Motor neuron (in vitro differentiated cells): ENCODE data around the gene TRPM2. TPM values are rescaled to one million over a fixed set of nuclear protein-coding genes. Genes with fewer than 3 reads are reported as not detected.

Source experiments
- ATAC-seq, 8 experiments: fragments of 200-7000 bp; cut with Tn5 transposase; replicated peaks in 6 of 8; 2 replicates each; pipeline ENCODE4 v1.8.0; 2021; ENCODE audit warnings: mild to moderate bottlenecking in 8 of 8, moderate library complexity in 8 of 8
- H3K27ac ChIP-seq, 2 donors: fragments of 250-450 bp; sonication (Bioruptor Pico); 2 replicates each; pipeline ENCODE4 v1.9.0; 2021; ENCODE audit warnings: antibody characterized with exemption in 2 of 2, mild to moderate bottlenecking in 2 of 2, moderate library complexity in 1 of 2
- H3K4me1 ChIP-seq, 2 donors: fragments of 250-450 bp; sonication (Bioruptor Pico); replicated peaks in 1 of 2; 2 replicates each; pipeline ENCODE4 v1.6.1; 2021; ENCODE audit warnings: antibody characterized with exemption in 2 of 2, mild to moderate bottlenecking in 2 of 2, moderate library complexity in 1 of 2
- H3K4me3 ChIP-seq, 5 donors: fragments of 250-450 bp; sonication (Bioruptor Pico); 2 replicates each; pipeline ENCODE4 v1.9.0; 2021; ENCODE audit warnings: antibody characterized with exemption in 5 of 5, mild to moderate bottlenecking in 5 of 5, moderate library complexity in 4 of 5
- WGBS, 10 experiments: fragments of 450-650 bp; shearing (Covaris generic); methylation state at CpG; one replicate each; pipeline ENCODE4 v1.0.0; 2022; 5-methylcytosine and 5-hydroxymethylcytosine counted together
- in situ Hi-C, 9 experiments: fragments of 400-800 bp; cut with MboI; loops; one replicate each; pipeline ENCODE4 v1.15.0; 2021; ENCODE audit warnings: low sequenced_read_pairs in 9 of 9, low pct_unique_long_range_greater_than_20kb in 2 of 9; ENCODE audit not compliant: unreplicated experiment in 9 of 9
- total RNA-seq, 8 experiments: library from RNA; unstranded; fragments of 300-600 nt; gene quantifications; 2 replicates each; pipeline versions ENCODE4 v1.2.3 to v1.2.4, GENCODE V29; 2022

Gene TRPM2
- total RNA-seq, 8 experiments from 2014 or later, result 0.05 to 0.35 (median 0.15) TPM

- no peak for ATAC-seq
- WGBS, 10 experiments, result 0 to 100% (median 28%) methylated on average over 1 to 5 of the region's 13 CpGs; no CpG with 5 or more reads in 7 of the 10 experiments
- no peak overlapping the region for H3K27ac ChIP-seq
- no peaks in the 10 kb centered on the region for H3K4me1 ChIP-seq
- in situ Hi-C loops, result no loop called here
- no peak overlapping the region for H3K4me3 ChIP-seq
Measured at GRCh38 chr21:44436111-44436611, 82.7 kb downstream of the TRPM2 start.

DNA sequence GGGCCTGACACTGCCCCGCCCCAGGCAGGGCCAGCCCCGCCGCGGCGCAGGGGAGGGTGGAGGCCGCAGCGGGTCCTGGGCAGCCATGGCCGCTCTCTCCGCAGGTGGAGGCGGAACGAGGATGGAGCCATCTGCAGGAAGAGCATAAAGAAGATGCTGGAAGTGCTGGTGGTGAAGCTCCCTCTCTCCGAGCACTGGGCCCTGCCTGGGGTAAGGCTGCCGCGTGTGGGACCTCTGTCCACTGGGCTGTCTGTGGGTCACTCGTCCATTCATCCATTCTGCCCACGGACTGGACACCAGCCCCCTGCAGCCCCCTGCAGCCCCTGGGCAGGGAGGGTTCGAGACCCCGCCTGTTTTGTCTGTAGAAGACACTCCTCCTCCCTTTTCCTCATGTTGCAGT lies 83.5 kb downstream of the TRPM2 start:
- no peak for ATAC-seq
- Histone ChIP-seq H3K27ac (no peak overlapping the region), H3K4me1 (no peaks in the 10 kb centered on the region), H3K4me3 (no peak overlapping the region)
- in situ Hi-C loops, result no loop called here
- 20 to 100% (median 80%) methylated on average over 1 to 9 of the region's 18 CpGs; no CpG with 5 or more reads in 5 of the 10 experiments for WGBS, 10 experiments

GRCh38 chr21:44437371-44437695 lies 83.9 kb downstream of the TRPM2 start:
- in situ Hi-C loops, result no loop called here
- H3K4me3 ChIP-seq, result no peak overlapping the region
- H3K4me1 ChIP-seq, result no peaks in the 10 kb centered on the region
- no peak for ATAC-seq
- WGBS, 10 experiments, result 40 to 100% (median 100%) methylated on average over 1 of the region's 5 CpGs; no CpG with 5 or more reads in 7 of the 10 experiments
- no peak overlapping the region for H3K27ac ChIP-seq

DNA sequence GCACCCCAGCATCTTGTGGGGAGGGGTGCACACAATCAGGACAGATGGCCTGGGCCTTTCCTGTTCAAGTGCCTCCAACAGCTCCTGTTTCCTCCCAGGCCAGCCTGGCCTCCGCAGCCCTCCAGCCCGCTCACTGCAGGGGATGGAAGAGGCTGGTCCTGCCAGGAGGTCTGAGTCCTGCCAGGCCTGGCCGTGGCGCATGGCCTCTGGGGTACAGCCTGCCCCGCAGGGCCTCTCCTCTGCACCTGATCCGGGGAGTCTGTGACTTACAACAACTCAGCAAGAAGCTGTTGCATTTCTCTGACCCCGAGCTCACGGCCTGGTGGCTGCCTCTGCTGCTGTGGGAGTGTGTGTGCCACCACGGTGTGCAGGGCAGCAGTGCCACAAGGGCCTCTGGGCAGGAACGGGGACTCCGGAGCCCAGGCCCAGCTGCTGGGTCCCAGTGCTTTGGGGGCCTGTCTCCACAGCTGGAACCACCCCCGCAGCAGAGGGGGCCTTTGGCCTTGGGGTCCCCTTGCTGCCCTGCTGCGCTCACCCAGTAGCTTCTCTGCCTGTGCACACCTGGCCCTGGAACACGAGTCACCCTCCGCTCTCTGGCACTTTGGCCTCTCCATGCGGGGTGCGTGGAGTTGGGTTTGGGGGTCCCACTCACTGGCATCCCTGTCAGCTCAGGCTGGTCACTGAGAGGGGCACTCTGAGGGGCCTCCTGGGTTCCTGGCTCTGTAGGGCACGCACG lies 84.4 kb downstream of the TRPM2 start:
- Histone ChIP-seq H3K4me3 (no peak overlapping the region), H3K27ac (no peak overlapping the region), H3K4me1 (no peaks in the 10 kb centered on the region)
- in situ Hi-C loops, result no loop called here
- WGBS, 10 experiments, result 77 to 80% methylated on average over 1 to 15 of the region's 19 CpGs; no CpG with 5 or more reads in 8 of the 10 experiments
- ATAC-seq, result peak in 1 of 8 experiments; percentile 13

GRCh38 chr21:44438531-44439210 lies 85.2 kb downstream of the TRPM2 start:
- ATAC-seq, result peak in 1 of 8 experiments; percentile 59
- H3K4me1 ChIP-seq, result no peaks in the 10 kb centered on the region
- no peak overlapping the region for H3K4me3 ChIP-seq
- WGBS, 10 experiments, result 60% methylated on average over 1 of the region's 34 CpGs; no CpG with 5 or more reads in 9 of the 10 experiments
- in situ Hi-C loops, result no loop called here
- no peak overlapping the region for H3K27ac ChIP-seq

GRCh38 chr21:44439211-44439600 lies 85.8 kb downstream of the TRPM2 start:
- no peak for ATAC-seq
- no peak overlapping the region for H3K27ac ChIP-seq
- H3K4me3 ChIP-seq, result no peak overlapping the region
- H3K4me1 ChIP-seq, result no peaks in the 10 kb centered on the region
- in situ Hi-C loops, result no loop called here
- 0 to 92% (median 72%) methylated on average over 1 to 6 of the region's 11 CpGs; no CpG with 5 or more reads in 6 of the 10 experiments for WGBS, 10 experiments

GRCh38 chr21:44440241-44441040 lies 87.0 kb downstream of the TRPM2 start:
- WGBS, 10 experiments, result 0 to 90% (median 0%) methylated on average over 1 to 8 of the region's 33 CpGs; no CpG with 5 or more reads in 7 of the 10 experiments
- in situ Hi-C loops, result no loop called here
- Histone ChIP-seq H3K4me3 (no peak overlapping the region), H3K27ac (no peak overlapping the region), H3K4me1 (no peaks in the 10 kb centered on the region)
- ATAC-seq, result no peak

DNA sequence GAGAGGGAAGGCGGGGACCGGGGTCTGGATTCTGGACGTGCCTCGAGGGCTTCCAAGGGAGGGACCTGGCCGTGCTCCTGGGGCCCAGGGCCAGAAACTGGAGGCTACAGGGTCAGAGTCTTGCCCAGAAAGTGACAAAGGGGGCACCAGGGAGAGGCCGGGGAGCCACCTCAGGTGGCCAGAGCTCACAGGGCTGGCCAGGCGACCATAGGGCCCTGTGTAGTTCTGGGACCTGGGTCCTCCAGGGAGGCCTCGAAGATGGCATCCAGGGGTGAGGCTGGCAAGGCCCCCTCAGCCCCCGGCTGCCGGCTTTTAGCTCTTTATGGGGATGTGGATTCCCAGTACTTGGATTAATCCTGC lies 87.6 kb downstream of the TRPM2 start:
- no peaks in the 10 kb centered on the region for H3K4me1 ChIP-seq
- H3K27ac ChIP-seq, result no peak overlapping the region
- no peak for ATAC-seq
- 29 to 100% (median 70%) methylated on average over 1 to 5 of the region's 10 CpGs; no CpG with 5 or more reads in 7 of the 10 experiments for WGBS, 10 experiments
- H3K4me3 ChIP-seq, result no peak overlapping the region
- in situ Hi-C loops, result no loop called here

DNA sequence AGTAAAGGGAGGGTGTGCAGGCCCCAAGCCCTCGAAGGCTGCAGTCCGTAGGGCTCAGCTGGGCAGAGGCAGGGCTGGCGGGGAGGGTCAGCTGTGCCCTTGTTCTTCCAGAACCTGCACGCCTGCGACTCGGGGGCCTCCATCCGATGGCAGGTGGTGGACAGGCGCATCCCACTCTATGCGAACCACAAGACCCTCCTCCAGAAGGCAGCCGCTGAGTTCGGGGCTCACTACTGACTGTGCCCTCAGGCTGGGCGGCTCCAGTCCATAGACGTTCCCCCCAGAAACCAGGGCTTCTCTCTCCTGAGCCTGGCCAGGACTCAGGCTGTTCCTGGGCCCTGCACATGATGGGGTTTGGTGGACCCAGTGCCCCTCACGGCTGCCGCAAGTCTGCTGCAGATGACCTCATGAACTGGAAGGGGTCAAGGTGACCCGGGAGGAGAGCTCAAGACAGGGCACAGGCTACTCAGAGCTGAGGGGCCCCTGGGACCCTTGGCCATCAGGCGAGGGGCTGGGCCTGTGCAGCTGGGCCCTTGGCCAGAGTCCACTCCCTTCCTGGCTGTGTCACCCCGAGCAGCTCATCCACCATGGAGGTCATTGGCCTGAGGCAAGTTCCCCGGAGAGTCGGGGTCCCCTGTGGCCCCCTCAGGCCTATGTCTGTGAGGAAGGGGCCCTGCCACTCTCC lies 88.3 kb downstream of the TRPM2 start:
- Histone ChIP-seq H3K4me3 (no peak overlapping the region), H3K4me1 (no peaks in the 10 kb centered on the region), H3K27ac (no peak overlapping the region)
- ATAC-seq, result peak in 1 of 8 experiments; percentile 6
- 89 to 100% (median 91%) methylated on average over 2 to 4 of the region's 20 CpGs; no CpG with 5 or more reads in 7 of the 10 experiments for WGBS, 10 experiments
- in situ Hi-C loops, result no loop called here

GRCh38 chr21:44442266-44443125 lies 89.1 kb downstream of the TRPM2 start:
- Histone ChIP-seq H3K4me1 (no peaks in the 10 kb centered on the region), H3K4me3 (no peak overlapping the region), H3K27ac (no peak overlapping the region)
- no peak for ATAC-seq
- whole genome bisulfite sequencing, 10 experiments, result 13 to 80% (median 48%) methylated on average over 3 to 11 of the region's 19 CpGs; no CpG with 5 or more reads in 5 of the 10 experiments
- in situ Hi-C loops, result no loop called here

DNA sequence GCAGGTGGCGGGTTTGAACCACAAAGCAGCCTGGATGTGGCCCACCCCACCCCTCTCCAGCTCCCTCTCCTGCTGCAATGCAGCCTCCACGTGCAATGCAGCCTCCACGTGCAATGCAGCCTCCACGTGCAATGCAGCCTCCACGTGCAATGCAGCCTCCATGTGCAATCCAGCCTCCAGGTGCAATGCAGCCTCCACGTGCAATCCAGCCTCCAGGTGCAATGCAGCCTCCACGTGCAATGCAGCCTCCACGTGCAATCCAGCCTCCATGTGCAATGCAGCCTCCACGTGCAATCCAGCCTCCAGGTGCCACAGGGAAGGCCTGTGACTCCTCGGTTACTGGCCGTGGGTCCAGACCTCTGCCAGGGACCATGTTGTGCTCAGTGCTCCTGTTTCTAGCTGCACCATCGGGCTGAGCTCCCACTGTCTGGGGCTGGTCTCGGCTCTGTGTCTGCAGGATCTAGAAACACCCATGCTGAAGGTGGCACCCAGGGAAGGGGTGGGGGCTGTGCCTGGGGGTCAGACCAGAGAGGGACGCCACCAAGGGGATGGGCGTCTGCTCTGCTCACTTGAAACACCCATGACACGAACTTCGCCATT lies 90.0 kb downstream of the TRPM2 start:
- H3K4me1 ChIP-seq, result no peaks in the 10 kb centered on the region
- ATAC-seq, result no peak
- no peak overlapping the region for H3K27ac ChIP-seq
- 0% methylated on average over 1 of the region's 17 CpGs; no CpG with 5 or more reads in 8 of the 10 experiments for WGBS, 10 experiments
- in situ Hi-C loops, result no loop called here
- H3K4me3 ChIP-seq, result no peak overlapping the region

DNA sequence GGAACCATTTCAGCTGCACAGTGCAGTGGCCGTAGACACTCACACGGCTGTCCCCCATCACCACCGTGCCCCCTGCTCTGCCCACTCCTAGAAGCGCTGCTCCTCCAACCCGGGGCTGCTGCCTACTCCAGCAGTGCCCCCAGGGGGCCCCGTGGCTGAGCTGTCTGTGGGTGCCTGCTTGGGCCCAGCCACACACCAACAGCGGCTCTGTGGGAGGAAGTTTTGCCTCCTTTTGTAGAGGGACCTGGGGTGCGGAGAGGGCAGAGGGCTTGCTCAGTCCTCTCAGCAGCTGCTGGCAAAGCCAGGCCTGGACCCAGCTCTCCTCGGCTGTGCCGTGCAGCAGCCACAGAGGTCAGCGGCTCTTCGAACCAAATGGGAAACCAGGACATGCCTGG lies 90.5 kb downstream of the TRPM2 start:
- no peak overlapping the region for H3K4me3 ChIP-seq
- in situ Hi-C loops, result no loop called here
- WGBS, 10 experiments, result 79 to 88% methylated on average over 3 to 4 of the region's 12 CpGs; no CpG with 5 or more reads in 8 of the 10 experiments
- no peak overlapping the region for H3K27ac ChIP-seq
- no peaks in the 10 kb centered on the region for H3K4me1 ChIP-seq
- no peak for ATAC-seq
